ENCODE results near the gene MED9.

DNA sequence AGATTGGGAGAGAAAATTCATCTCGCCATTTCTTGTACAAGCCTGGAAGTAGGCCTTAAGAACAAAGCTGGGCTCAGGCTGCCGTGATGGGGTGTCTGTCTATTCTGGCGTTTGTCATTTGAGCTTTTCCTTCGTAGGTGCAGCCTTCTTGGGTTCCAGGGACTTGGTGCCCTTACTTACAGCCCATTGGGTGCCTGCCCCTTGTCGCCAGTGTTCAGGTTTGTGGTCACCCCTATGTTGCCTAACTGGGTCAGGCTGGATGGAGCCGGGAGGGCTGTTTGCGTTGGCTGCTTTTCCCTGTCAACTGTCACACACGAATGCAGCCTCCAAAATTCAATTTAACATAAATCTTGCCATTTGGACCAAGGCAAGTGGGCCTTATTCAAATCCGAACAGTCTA is 23.7 kb upstream of the MED9 start:
- no peak for TF ChIP-seq CTCF (IDR thresholded peaks at IDR 0.05)
- TF ChIP-seq POLR2AphosphoS5 (IDR thresholded peaks at IDR 0.05): no peak
- no peak for TF ChIP-seq POLR2A (IDR thresholded peaks at IDR 0.05)
- TF ChIP-seq EP300 (IDR thresholded peaks at IDR 0.05): no peak
